SK-N-SH (cell line): ENCODE measurements around the gene HDAC4. TPM values are rescaled to one million over a fixed set of nuclear protein-coding genes. Genes with fewer than 3 reads are reported as not detected.

Source experiments
- CTCF ChIA-PET: fragments of 300-600, 350-600 bp; formaldehyde crosslinking; extraction: SDS; loops from one replicate; lab custom pipeline; 2021; lab: Yijun Ruan, JAX
- POLR2A ChIA-PET: fragments of 350-600 bp; sonication (Branson Sonifier 250); formaldehyde crosslinking; extraction: SDS; loops from one replicate; lab custom pipeline; 2020; ENCODE audit warnings: antibody characterized with exemption, inconsistent platforms; lab: Yijun Ruan, JAX
- DNase-seq: peaks from one replicate; pipeline ENCODE4 v3.0.0; 2012
- H2AFZ ChIP-seq: fragments of 200-600 bp; sonication (generic); 2 replicates; pipeline ENCODE4 v1.8.1; 2016; ENCODE audit warnings: antibody characterized with exemption, mild to moderate bottlenecking, low read depth
- H3F3A ChIP-seq: fragments of 200-600 bp; sonication (generic); replicated peaks from 2 replicates; pipeline ENCODE3; 2016; ENCODE audit warnings: antibody characterized with exemption, mild to moderate bottlenecking; ENCODE audit not compliant: insufficient read depth
- H3K27ac ChIP-seq, 2 experiments: fragments of 200-500 bp in 1 of 2; fragments of 200-600 bp in 1 of 2; sonication (Bioruptor generic) in 1 of 2; sonication (generic), shearing (Covaris generic) in 1 of 2; 2 replicates each; pipeline versions ENCODE4 v1.5.1 to v1.6.1; 2014 to 2016; ENCODE audit warnings: low read depth in 2 of 2, inconsistent platforms in 1 of 2, low read length in 1 of 2, mild to moderate bottlenecking in 1 of 2, mixed read lengths in 1 of 2
- H3K27me3 ChIP-seq: fragments of 200-600 bp; sonication (generic), shearing (Covaris generic); 2 replicates; pipeline ENCODE4 v1.6.1; 2016; ENCODE audit warnings: mixed run types; ENCODE audit not compliant: insufficient read depth
- H3K36me3 ChIP-seq, 2 experiments: fragments of 200-500 bp in 1 of 2; fragments of 200-600 bp in 1 of 2; sonication (Bioruptor generic) in 1 of 2; sonication (generic) in 1 of 2; replicated peaks in 1 of 2; 2 replicates each; pipeline versions ENCODE3 to v1.5.1; 2014 to 2016; ENCODE audit warnings: low read length in 1 of 2, mild to moderate bottlenecking in 1 of 2; ENCODE audit not compliant: insufficient read depth in 2 of 2, control insufficient read depth in 1 of 2
- H3K4me1 ChIP-seq, 2 experiments: fragments of 200-500 bp in 1 of 2; fragments of 200-600 bp in 1 of 2; sonication (Bioruptor generic) in 1 of 2; sonication (generic), shearing (Covaris generic) in 1 of 2; 2 replicates each; pipeline versions ENCODE4 v1.5.1 to v1.6.1; 2014 to 2016; ENCODE audit warnings: low read depth in 1 of 2, low read length in 1 of 2, mixed run types in 1 of 2; ENCODE audit not compliant: insufficient read depth in 2 of 2, control insufficient read depth in 1 of 2
- H3K4me2 ChIP-seq: fragments of 200-600 bp; sonication (generic), shearing (Covaris generic); 2 replicates; pipeline ENCODE4 v1.6.1; 2017; ENCODE audit warnings: mixed run types
- H3K4me3 ChIP-seq, 2 experiments: fragments of 200-500 bp in 1 of 2; fragments of 200-600 bp in 1 of 2; sonication (Bioruptor generic) in 1 of 2; sonication (generic), shearing (Covaris generic) in 1 of 2; 2 replicates each; pipeline versions ENCODE4 v1.5.1 to v1.8.1; 2014 to 2016; ENCODE audit warnings: low read depth in 2 of 2, inconsistent platforms in 1 of 2, low read length in 1 of 2, mild to moderate bottlenecking in 1 of 2, mixed read lengths in 1 of 2, moderate library complexity in 1 of 2
- H3K79me2 ChIP-seq: fragments of 200-600 bp; sonication (generic); 2 replicates; pipeline ENCODE4 v1.8.1; 2017; ENCODE audit warnings: mild to moderate bottlenecking; ENCODE audit not compliant: insufficient read depth
- H3K9ac ChIP-seq: fragments of 200-600 bp; sonication (generic); 2 replicates; pipeline ENCODE4 v1.6.1; 2017; ENCODE audit warnings: mixed run types
- H3K9me2 ChIP-seq: fragments of 200-600 bp; sonication (generic); 2 replicates; pipeline ENCODE4 v1.6.1; 2017; ENCODE audit warnings: mixed run types
- H3K9me3 ChIP-seq: fragments of 200-600 bp; sonication (generic); 2 replicates; pipeline ENCODE4 v1.6.1; 2017; ENCODE audit warnings: mixed run types, mild to moderate bottlenecking, moderate library complexity
- H4K20me1 ChIP-seq: fragments of 200-600 bp; sonication (generic); 2 replicates; pipeline ENCODE4 v1.6.1; 2017; ENCODE audit warnings: mild to moderate bottlenecking, mixed run types; ENCODE audit not compliant: insufficient read depth
- CHD2 ChIP-seq: fragments of 150-350 bp; IDR thresholded peaks from 2 replicates; pipeline ENCODE4 v1.6.1; 2018; ENCODE audit warnings: low read length; ENCODE audit not compliant: partially characterized antibody
- EZH2phosphoT487 ChIP-seq: fragments of 200-600 bp; sonication (generic); IDR thresholded peaks from 2 replicates; pipeline ENCODE4 v1.6.1; 2017; ENCODE audit warnings: low read depth, mixed run types, mild to moderate bottlenecking, antibody characterized with exemption, moderate library complexity, borderline replicate concordance
- GATA2 ChIP-seq: sonication (generic); formaldehyde crosslinking; IDR thresholded peaks from 2 replicates; pipeline ENCODE4 v1.5.0; 2020; ENCODE audit warnings: mild to moderate bottlenecking, missing genetic modification reagents
- JUND ChIP-seq: IDR thresholded peaks from 2 replicates; pipeline ENCODE4 v1.4.0; 2012
- MEF2A ChIP-seq: IDR thresholded peaks from 2 replicates; pipeline ENCODE4 v1.4.0; 2012; ENCODE audit warnings: low read depth, borderline replicate concordance
- NFIC ChIP-seq: IDR thresholded peaks from 2 replicates; pipeline ENCODE4 v1.4.0; 2012; ENCODE audit warnings: borderline replicate concordance
- NRF1 ChIP-seq: IDR thresholded peaks from 2 replicates; pipeline ENCODE4 v1.6.1; 2012; ENCODE audit warnings: low read depth, mild to moderate bottlenecking, low read length
- REST ChIP-seq: IDR thresholded peaks from 2 replicates; pipeline ENCODE4 v1.6.1; 2012; ENCODE audit warnings: mild to moderate bottlenecking, low read depth, low read length, moderate library complexity
- RFX5 ChIP-seq: IDR thresholded peaks from 2 replicates; pipeline ENCODE4 v1.6.1; 2012; ENCODE audit warnings: mild to moderate bottlenecking, improper control_type of control experiment, low read length
- SIN3A ChIP-seq: IDR thresholded peaks from 2 replicates; pipeline ENCODE4 v1.6.1; 2012; ENCODE audit warnings: low read depth, mild to moderate bottlenecking, low read length, moderate library complexity, borderline replicate concordance
- SMC3 ChIP-seq: IDR thresholded peaks from 2 replicates; pipeline ENCODE4 v1.6.1; 2012; ENCODE audit warnings: low read depth, low read length, improper control_type of control experiment
- TCF12 ChIP-seq: IDR thresholded peaks from 2 replicates; pipeline ENCODE4 v1.4.0; 2012
- USF1 ChIP-seq: IDR thresholded peaks from 2 replicates; pipeline ENCODE4 v1.4.0; 2012; ENCODE audit warnings: low read depth, borderline replicate concordance
- WGBS: methylation state at CpG from one replicate; pipeline ENCODE4 v1.1.6; 2017; ENCODE audit warnings: low lambda C conversion rate; 5-methylcytosine and 5-hydroxymethylcytosine counted together
- polyA plus RNA-seq, 3 experiments: library from polyadenylated mRNA; depleted of rRNA; stranded (reverse); fragments of >200 nt; gene quantifications; 2 replicates each; pipeline ENCODE4 v1.2.3, GENCODE V29; 2012

The HDAC4 gene
- polyA plus RNA-seq, 1 of the 3 experiments (the other 2 are of a cell fraction), result 5.5 TPM

- Histone ChIP-seq H2AFZ (no peak overlapping the region), H3K4me1 (peaks cover 0 to 76% of the 10 kb centered on the region in 2 experiments; a peak in 2 of 4 replicates), H4K20me1 (0 out of 2 replicates have a peak, but pooled peaks cover 4% of the 10 kb centered on the region), H3K4me2 (no peak overlapping the region), H3K4me3 (no peak overlapping the region), H3K79me2 (no peaks in the 10 kb centered on the region), H3K27ac (no peak overlapping the region; a peak in 1 of 4 replicates), H3K36me3 (no peaks in the 10 kb centered on the region), H3F3A (no peaks in the 10 kb centered on the region), H3K9ac (no peak overlapping the region), H3K9me3 (no peaks in the 10 kb centered on the region), H3K27me3 (no peaks in the 10 kb centered on the region), H3K9me2 (no peaks in the 10 kb centered on the region)
- CTCF ChIA-PET, result interaction anchor here (1.6 kb wide), 1 partner anchor 8 kb away, joined by 5 read pairs; no protein-coding TSS in a partner anchor
- no peak for TF ChIP-seq SMC3
- no peak for TF ChIP-seq SIN3A
- TF ChIP-seq RFX5, result no peak
- TF ChIP-seq NFIC, result no peak
- WGBS, result 97% methylated on average over 19 of the region's 26 CpGs
- POLR2A ChIA-PET, result no interaction called here
- no peak for DNase-seq
Measured at GRCh38 chr2:239300871-239301735, 99.7 kb downstream of the HDAC4 start.

GRCh38 chr2:239300242-239300641, 100.6 kb downstream of the HDAC4 start:
- Histone ChIP-seq H3K9me2 (no peaks in the 10 kb centered on the region), H4K20me1 (0 out of 2 replicates have a peak, but pooled peaks cover 4% of the 10 kb centered on the region), H3K9ac (no peak overlapping the region), H3K79me2 (no peaks in the 10 kb centered on the region), H3K36me3 (no peaks in the 10 kb centered on the region), H3K4me2 (no peak overlapping the region), H2AFZ (no peak overlapping the region), H3K27me3 (no peaks in the 10 kb centered on the region), H3K27ac (peak overlapping the region in 1 of 2 experiments; percentile 50; a peak in 1 of 4 replicates), H3K4me3 (no peak overlapping the region), H3F3A (no peaks in the 10 kb centered on the region), H3K9me3 (no peaks in the 10 kb centered on the region)
- CTCF ChIA-PET, result interaction anchor here (0.6 to 1.6 kb wide), 3 partner anchors 9 to 593 kb away, joined by 3 to 5 read pairs (median 5); no protein-coding TSS in a partner anchor
- POLR2A ChIA-PET, result no interaction called here
- WGBS, result 96% methylated on average over 5 of the region's 5 CpGs
- no peak for DNase-seq
- TF ChIP-seq NRF1 (no peak), GATA2 (CRISPR knock-in tag) (no peak), TCF12 (no peak), EZH2phosphoT487 (no peak), CHD2 (no peak), JUND (no peak), MEF2A (no peak), SMC3 (no peak), REST (no peak), USF1 (no peak), SIN3A (no peak)
- TF ChIP-seq, all 33 proteins: peak for 0
- H3K4me1 ChIP-seq, result peaks cover 0 to 73% of the 10 kb centered on the region in 2 experiments; a peak in 1 of 4 replicates
